NT2/D1 (cell line): ENCODE data around the gene RHOBTB3.
"Not testable (repeated sequence)": the region's sequence is repeated elsewhere in the genome, so short reads cannot be mapped to it uniquely, and the experiment has no call there.

Experiments used
- DNase-seq: peaks from one replicate; pipeline ENCODE4 v3.0.0-alpha.2; 2011; ENCODE audit warnings: low read depth, low spot score
- H3K27me3 ChIP-seq: 2 replicates; pipeline ENCODE4 v1.6.0; 2011; ENCODE audit warnings: mild to moderate bottlenecking; ENCODE audit not compliant: insufficient read length, insufficient read depth
- H3K36me3 ChIP-seq: 2 replicates; pipeline ENCODE4 v1.6.1; 2011; ENCODE audit warnings: mild to moderate bottlenecking, low read length, mixed read lengths; ENCODE audit not compliant: insufficient read depth, insufficient read length
- H3K4me1 ChIP-seq: 2 replicates; pipeline ENCODE4 v1.5.1; 2011; ENCODE audit not compliant: insufficient read depth, insufficient read length
- H3K4me3 ChIP-seq: 2 replicates; pipeline ENCODE4 v1.5.1; 2011; ENCODE audit warnings: low read depth; ENCODE audit not compliant: insufficient read length
- H3K9ac ChIP-seq: 2 replicates; pipeline ENCODE4 v1.6.0; 2011; ENCODE audit warnings: low read depth; ENCODE audit not compliant: insufficient read length
- H3K9me3 ChIP-seq: 2 replicates; pipeline ENCODE4 v1.5.1; 2011; ENCODE audit warnings: mild to moderate bottlenecking, low read length; ENCODE audit not compliant: insufficient read depth
- SUZ12 ChIP-seq: IDR thresholded peaks from 2 replicates; pipeline ENCODE4 v1.6.1; 2011; ENCODE audit not compliant: insufficient read length, insufficient read depth; ENCODE audit errors: extremely low read depth
- YY1 ChIP-seq: IDR thresholded peaks from 2 replicates; pipeline ENCODE4 v1.6.1; 2011; ENCODE audit not compliant: insufficient read length, insufficient read depth
- ZNF274 ChIP-seq: IDR thresholded peaks from 2 replicates; pipeline ENCODE4 v1.6.1; 2011; ENCODE audit warnings: mild to moderate bottlenecking, low read depth, low read length

Gene RHOBTB3

DNA sequence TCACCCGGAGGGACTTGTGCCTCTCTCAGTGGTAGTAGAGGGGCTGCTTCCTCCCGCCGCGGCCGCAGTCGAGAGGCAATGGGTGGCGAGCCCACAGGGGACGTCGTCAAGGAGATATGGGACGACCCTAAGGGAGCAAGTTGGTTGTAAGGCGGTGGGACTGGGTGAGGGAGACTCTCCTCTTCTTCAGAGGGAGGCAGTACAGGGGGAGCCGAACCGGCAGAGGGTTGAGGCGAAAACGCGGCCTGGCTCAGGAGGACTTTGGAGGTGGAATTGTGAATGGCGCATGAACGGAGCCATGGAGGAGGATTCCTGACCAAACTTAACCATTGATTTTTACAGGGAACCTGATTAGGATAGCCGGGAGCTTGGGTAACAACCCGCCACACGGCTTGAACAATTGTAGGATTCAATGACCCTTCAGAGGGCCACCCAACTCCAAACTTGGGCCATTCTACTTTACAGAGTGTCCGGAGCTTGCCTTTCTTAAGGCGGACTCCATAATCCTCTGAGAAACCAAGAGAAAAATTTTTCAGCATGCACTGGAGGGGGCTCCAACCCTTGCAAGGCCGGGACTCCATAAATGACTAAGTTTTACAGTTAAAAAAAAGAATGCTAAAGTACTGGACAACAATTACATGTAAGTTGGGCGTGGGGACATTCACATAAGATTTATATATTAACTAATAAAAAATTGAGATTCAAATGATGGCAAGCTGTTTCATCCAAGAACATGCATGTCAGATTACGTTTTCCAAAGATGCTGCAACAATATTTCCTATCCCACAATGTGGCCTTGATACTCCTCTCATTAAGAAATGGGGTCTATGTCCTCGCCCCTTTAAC, 19.4 kb upstream of the RHOBTB3 start:
- TF ChIP-seq ZNF274 (no peak), YY1 (no peak), SUZ12 (no peak)
- DNase-seq: no peak
- Histone ChIP-seq H3K36me3 (no peaks in the 10 kb centered on the region), H3K27me3 (no peaks in the 10 kb centered on the region), H3K9me3 (no peaks in the 10 kb centered on the region), H3K4me1 (no peaks in the 10 kb centered on the region), H3K9ac (no peak overlapping the region), H3K4me3 (no peak overlapping the region)

DNA sequence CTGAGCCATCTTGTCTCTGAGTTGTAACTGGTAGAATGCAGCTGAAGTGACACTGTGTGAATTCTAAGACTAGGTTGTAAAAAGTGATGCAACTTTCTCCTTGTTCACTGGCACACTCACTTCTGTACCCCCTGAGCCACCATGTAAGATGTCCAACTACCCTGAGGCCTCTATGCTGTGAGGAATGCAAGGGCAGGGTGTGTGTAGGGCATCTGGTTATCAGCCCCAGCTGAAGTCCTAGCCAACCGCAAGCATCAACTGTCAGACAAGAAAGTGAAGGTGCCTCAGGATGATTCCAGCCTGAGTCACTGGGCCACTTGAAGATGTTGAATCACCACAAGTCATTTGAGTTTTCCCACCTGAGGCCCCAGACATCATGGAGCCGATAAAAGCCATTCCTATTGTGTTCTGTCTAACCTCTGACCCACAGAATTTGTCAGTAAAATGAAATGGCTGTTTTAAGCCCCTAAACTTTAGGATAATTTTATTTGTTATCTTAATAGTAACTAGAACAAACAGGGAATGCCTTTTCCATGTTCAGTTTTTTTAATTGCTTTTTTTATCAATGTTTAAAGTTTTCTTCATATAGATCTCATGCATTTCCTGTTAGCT, 18.7 kb upstream of the RHOBTB3 start:
- H3K9me3 ChIP-seq: no peaks in the 10 kb centered on the region
- TF ChIP-seq SUZ12 (no peak), ZNF274 (no peak), YY1 (no peak)
- H3K4me1 ChIP-seq: no peaks in the 10 kb centered on the region
- no peak overlapping the region for H3K4me3 ChIP-seq
- DNase-seq: no peak
- H3K27me3 ChIP-seq: no peaks in the 10 kb centered on the region
- H3K36me3 ChIP-seq: no peaks in the 10 kb centered on the region
- no peak overlapping the region for H3K9ac ChIP-seq

DNA sequence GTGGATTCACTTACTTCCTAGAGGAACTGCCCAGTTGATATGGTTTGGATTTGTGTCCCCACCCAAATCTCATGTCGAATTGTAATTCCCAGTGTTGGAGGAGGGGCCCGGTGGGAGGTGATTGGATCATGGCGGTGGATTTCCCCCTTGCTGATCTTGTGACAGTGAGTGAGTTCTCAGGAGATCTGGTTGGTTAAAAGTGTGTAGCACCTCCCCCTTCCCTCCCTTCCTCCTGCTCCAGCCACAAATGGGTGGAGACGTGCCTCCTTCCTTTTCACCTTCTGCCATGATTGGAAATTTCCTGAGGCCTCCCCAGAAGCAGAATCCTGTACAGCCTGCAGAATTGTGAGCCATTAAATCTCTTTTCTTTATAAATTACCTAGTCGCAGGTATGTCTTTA, 17.9 kb upstream of the RHOBTB3 start:
- H3K4me3 ChIP-seq, DNase-seq, H3K27me3 ChIP-seq, H3K9ac ChIP-seq, H3K9me3 ChIP-seq, H3K4me1 ChIP-seq, H3K36me3 ChIP-seq: not testable (repeated sequence)

GRCh38 chr5:95713960-95714710, 17.0 kb upstream of the RHOBTB3 start:
- Histone ChIP-seq H3K4me3 (no peak overlapping the region), H3K9me3 (no peaks in the 10 kb centered on the region), H3K9ac (no peak overlapping the region), H3K36me3 (no peaks in the 10 kb centered on the region), H3K4me1 (no peaks in the 10 kb centered on the region), H3K27me3 (no peaks in the 10 kb centered on the region)
- no peak for TF ChIP-seq ZNF274
- no peak for TF ChIP-seq YY1
- TF ChIP-seq SUZ12: no peak
- no peak for DNase-seq

DNA sequence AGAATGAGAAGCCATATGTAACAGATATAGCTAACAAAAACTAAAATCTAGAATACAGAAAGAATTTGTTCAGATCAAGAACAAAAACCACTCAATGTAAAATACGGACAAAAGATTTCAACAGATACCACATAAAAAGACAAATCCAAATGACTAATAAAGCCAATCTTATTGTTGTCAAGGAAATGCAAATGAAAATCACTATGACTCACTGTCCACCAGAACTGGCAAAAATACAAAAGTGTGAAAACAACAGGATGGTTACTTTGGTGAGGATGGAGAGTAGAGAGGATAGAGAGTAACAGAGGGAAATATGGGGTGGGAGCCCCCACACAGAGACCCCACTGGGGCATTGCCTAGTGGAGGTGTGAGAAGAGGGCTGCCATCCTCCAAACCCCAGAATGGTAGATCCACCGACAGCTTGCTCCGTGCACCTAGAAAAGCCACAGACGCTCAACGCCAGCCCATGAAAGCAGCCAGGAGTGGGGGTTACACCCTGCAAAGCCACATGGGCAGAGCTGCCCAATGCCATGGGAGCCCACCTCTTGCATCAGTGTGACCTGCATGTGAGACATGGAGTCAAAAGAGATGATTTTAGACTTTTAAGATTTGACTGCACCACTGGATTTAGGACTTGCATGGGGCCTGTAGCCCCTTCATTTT, 15.2 kb upstream of the RHOBTB3 start:
- DNase-seq: no peak
- TF ChIP-seq ZNF274 (no peak), SUZ12 (no peak), YY1 (no peak)
- Histone ChIP-seq H3K4me3 (no peak overlapping the region), H3K4me1 (no peaks in the 10 kb centered on the region), H3K36me3 (no peaks in the 10 kb centered on the region), H3K9me3 (no peaks in the 10 kb centered on the region), H3K9ac (no peak overlapping the region), H3K27me3 (no peaks in the 10 kb centered on the region)

- Histone ChIP-seq H3K4me3 (no peak overlapping the region), H3K36me3 (no peaks in the 10 kb centered on the region), H3K27me3 (no peaks in the 10 kb centered on the region), H3K9me3 (no peaks in the 10 kb centered on the region), H3K4me1 (no peaks in the 10 kb centered on the region), H3K9ac (no peak overlapping the region)
- TF ChIP-seq SUZ12: no peak
- no peak for TF ChIP-seq YY1
- TF ChIP-seq ZNF274: no peak
- no peak for DNase-seq
Observed at GRCh38 chr5:95717439-95717838, 13.7 kb upstream of the RHOBTB3 start.

GRCh38 chr5:95718203-95718602, 12.9 kb upstream of the RHOBTB3 start:
- Histone ChIP-seq H3K27me3 (no peaks in the 10 kb centered on the region), H3K9me3 (no peaks in the 10 kb centered on the region), H3K36me3 (no peaks in the 10 kb centered on the region), H3K4me1 (no peaks in the 10 kb centered on the region), H3K4me3 (no peak overlapping the region), H3K9ac (no peak overlapping the region)
- TF ChIP-seq YY1: no peak
- TF ChIP-seq SUZ12: no peak
- no peak for TF ChIP-seq ZNF274
- DNase-seq: no peak
